Stomach (tissue), 9 donors: ENCODE results near the gene CBX4. TPM values are rescaled to one million over a fixed set of nuclear protein-coding genes. Genes with fewer than 3 reads are reported as not detected.
A peak's percentile ranks its signal among the peaks of the same experiment; 100 is the strongest.

Experiments used
- DNase-seq, 2 donors: peaks; one replicate each; pipeline versions ENCODE4 v3.0.0 to v3.0.0-alpha.2; 2013 to 2019
- H3K27ac ChIP-seq, 5 donors: fragments of 200-600 bp in 4 of 5; sonication (generic) in 4 of 5; one replicate each; pipeline ENCODE4 v1.5.1; 2013 to 2019; ENCODE audit warnings: mild to moderate bottlenecking in 1 of 5, moderate library complexity in 1 of 5
- H3K27me3 ChIP-seq, 3 donors: fragments of 200-600 bp; sonication (generic); one replicate each; pipeline ENCODE4 v1.5.1; 2017 to 2019; ENCODE audit warnings: mixed run types in 1 of 3
- H3K36me3 ChIP-seq, 4 donors: fragments of 200-600 bp; sonication (generic); 1 replicate in 3 of 4; 2 replicates in 1 of 4; pipeline ENCODE4 v1.5.1; 2016 to 2019
- H3K4me1 ChIP-seq, 4 donors: fragments of 200-600 bp; sonication (generic); one replicate each; pipeline ENCODE4 v1.5.1; 2016 to 2019
- H3K4me3 ChIP-seq, 4 donors: fragments of 200-600 bp; sonication (generic) in 3 of 4; one replicate each; pipeline ENCODE4 v1.5.1; 2016 to 2019; ENCODE audit warnings: mild to moderate bottlenecking in 1 of 4
- H3K9me3 ChIP-seq, 4 donors: fragments of 200-600 bp; sonication (generic); one replicate each; pipeline ENCODE4 v1.5.1; 2016 to 2019
- CTCF ChIP-seq, 7 experiments: fragments of 450-650 bp in 4 of 7; fragments of 200-600 bp in 3 of 7; sonication (generic) in 3 of 7; IDR thresholded peaks; one replicate each; pipeline ENCODE4 v1.5.1; 2016 to 2019; ENCODE audit warnings: antibody characterized with exemption in 7 of 7, control low read depth in 2 of 7, mild to moderate bottlenecking in 1 of 7
- EP300 ChIP-seq: sonication (generic); formaldehyde crosslinking; IDR thresholded peaks from one replicate; pipeline ENCODE4 v1.6.1; 2017; ENCODE audit warnings: antibody characterized with exemption
- POLR2A ChIP-seq, 4 donors: fragments of 450-650 bp; IDR thresholded peaks; one replicate each; pipeline ENCODE4 v1.6.1; 2016; ENCODE audit warnings: antibody characterized with exemption in 4 of 4, control low read depth in 2 of 4, mild to moderate bottlenecking in 1 of 4, moderate library complexity in 1 of 4
- POLR2AphosphoS5 ChIP-seq, 3 donors: sonication (generic); formaldehyde crosslinking; IDR thresholded peaks; one replicate each; pipeline ENCODE4 v1.6.1; 2016; ENCODE audit warnings: antibody characterized with exemption in 3 of 3
- WGBS, 5 donors: extraction: QIAGEN DNeasy Blood & Tissue Kit in 3 of 5; methylation state at CpG; one replicate each; pipeline versions ENCODE4 v1.1.5 to v1.1.7; 2013 to 2018; 5-methylcytosine and 5-hydroxymethylcytosine counted together
- intact Hi-C: fragments of 100-400 bp; cut with DNase I; formaldehyde crosslinking; loops from one replicate; pipeline ENCODE4 v1.15.1; 2023; ENCODE audit warnings: low total_unique reads
- polyA plus RNA-seq, 3 donors: library from polyadenylated mRNA; stranded (reverse); fragments of 200-250 nt; gene quantifications; one replicate each; pipeline ENCODE4 v1.2.3, GENCODE V29; 2013
- total RNA-seq, 5 donors: library from RNA; depleted of rRNA; stranded (reverse); fragments of >200 nt; gene quantifications; one replicate each; pipeline versions ENCODE4 v1.1.0 to v1.2.3, GENCODE V29; 2014 to 2016
- donor health status: healthy with polysubstance abuse.
- donor health status: Bipolar disorder and iron deficiency.
- donor health status: healthy.

CBX4 gene
- total and polyA plus RNA-seq, 8 donors, result 1.8 to 10.6 (median 8.3) TPM

GRCh38 chr17:79829004-79829403 lies 10.2 kb downstream of the CBX4 start:
- intact Hi-C loops, result no loop called here
- no peak overlapping the region for H3K4me3 ChIP-seq
- peak overlapping the region in 3 of 5 donors; percentile 5 to 47 (median 35) for H3K27ac ChIP-seq
- H3K36me3 ChIP-seq, result peaks cover 7% of the 10 kb centered on the region in 4 donors
- no peak for DNase-seq
- no peaks in the 10 kb centered on the region for H3K9me3 ChIP-seq
- H3K27me3 ChIP-seq, result peaks cover 0 to 22% (median 0%) of the 10 kb centered on the region in 3 donors
- TF ChIP-seq POLR2AphosphoS5 (IDR thresholded peaks at IDR 0.05), result no peak
- TF ChIP-seq POLR2A (IDR thresholded peaks at IDR 0.05), result no peak
- no peak for TF ChIP-seq CTCF (IDR thresholded peaks at IDR 0.05)
- TF ChIP-seq EP300, result no peak
- H3K4me1 ChIP-seq, result peaks cover 32 to 59% (median 56%) of the 10 kb centered on the region in 4 donors
- 70 to 92% (median 76%) methylated on average over 2 of the region's 2 CpGs for WGBS, 5 donors

- Histone ChIP-seq H3K4me3 (no peak overlapping the region), H3K27me3 (peaks cover 0 to 22% (median 0%) of the 10 kb centered on the region in 3 donors), H3K9me3 (no peaks in the 10 kb centered on the region), H3K4me1 (peaks cover 16 to 40% (median 36%) of the 10 kb centered on the region in 4 donors), H3K36me3 (no peaks in the 10 kb centered on the region), H3K27ac (no peak overlapping the region)
- intact Hi-C loops, result no loop called here
- no peak for DNase-seq
- TF ChIP-seq POLR2AphosphoS5 (IDR thresholded peaks at IDR 0.05), result no peak
- TF ChIP-seq POLR2A (IDR thresholded peaks at IDR 0.05), result no peak
- no peak for TF ChIP-seq EP300
- no peak for TF ChIP-seq CTCF (IDR thresholded peaks at IDR 0.05)
- WGBS, 5 donors, result 80 to 90% (median 88%) methylated on average over 26 of the region's 26 CpGs
These were observed 12.2 kb downstream of the CBX4 start for GRCh38 chr17:79826841-79827578.

- peak in 1 of 2 donors; percentile 51 for DNase-seq
These were observed 13.0 kb downstream of the CBX4 start for GRCh38 chr17:79826204-79826680.

GRCh38 chr17:79825580-79825921 lies 13.7 kb downstream of the CBX4 start:
- intact Hi-C loops, result no loop called here
- WGBS, 5 donors, result 84 to 98% (median 94%) methylated on average over 5 of the region's 5 CpGs
- TF ChIP-seq POLR2A (IDR thresholded peaks at IDR 0.05) (no peak), CTCF (IDR thresholded peaks at IDR 0.05) (no peak), EP300 (no peak), POLR2AphosphoS5 (IDR thresholded peaks at IDR 0.05) (no peak)
- Histone ChIP-seq H3K9me3 (no peaks in the 10 kb centered on the region), H3K27ac (no peak overlapping the region), H3K27me3 (peaks cover 0 to 22% (median 0%) of the 10 kb centered on the region in 3 donors), H3K4me3 (no peak overlapping the region), H3K4me1 (peaks cover 2 to 25% (median 22%) of the 10 kb centered on the region in 4 donors), H3K36me3 (no peaks in the 10 kb centered on the region)
- DNase-seq, result no peak

More at GRCh38 chr17:79826204-79826680, 13.0 kb downstream of the CBX4 start:
- Histone ChIP-seq H3K27ac (no peak overlapping the region), H3K4me3 (no peak overlapping the region), H3K4me1 (peaks cover 9 to 32% (median 29%) of the 10 kb centered on the region in 4 donors), H3K36me3 (no peaks in the 10 kb centered on the region), H3K27me3 (peaks cover 0 to 22% (median 0%) of the 10 kb centered on the region in 3 donors), H3K9me3 (no peaks in the 10 kb centered on the region)
- intact Hi-C loops, result no loop called here
- TF ChIP-seq POLR2A (IDR thresholded peaks at IDR 0.05) (no peak), POLR2AphosphoS5 (IDR thresholded peaks at IDR 0.05) (no peak), EP300 (no peak), CTCF (IDR thresholded peaks at IDR 0.05) (no peak)
- WGBS, 5 donors, result 53 to 69% (median 65%) methylated on average over 11 of the region's 11 CpGs
